ENCODE results near the gene ADCY2. TPM values are rescaled to one million over a fixed set of nuclear protein-coding genes. Genes with fewer than 3 reads are reported as not detected.

Gene ADCY2
- total and polyA plus RNA-seq, 4 donors, result 25.4 to 145 (median 71.1) TPM

DNA sequence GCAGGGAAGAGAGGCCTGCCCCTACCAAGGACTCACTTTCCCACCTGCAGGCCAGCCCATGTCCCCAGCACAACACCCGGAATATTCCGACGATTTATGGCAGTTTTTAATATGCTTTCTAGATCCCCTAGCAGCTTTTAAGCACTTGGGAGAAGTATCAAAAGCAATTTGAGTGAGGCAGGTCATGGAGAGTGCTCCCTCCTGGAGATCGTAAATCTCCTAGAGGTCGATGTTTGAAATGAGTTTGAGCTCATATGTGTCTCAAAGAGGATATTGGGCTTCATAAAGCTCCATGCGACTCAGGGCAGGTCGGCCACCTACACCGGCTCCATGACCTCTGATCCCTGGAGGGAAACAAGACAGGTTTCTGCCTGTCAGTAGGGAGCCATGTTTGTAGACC is 427.7 kb downstream of the ADCY2 start:
- Histone ChIP-seq H3K4me3 (ENCODE audit: low read depth, low read length) (no peak overlapping the region), H3K9me3 (ENCODE audit: control insufficient read depth, insufficient read depth, low read length) (no peaks in the 10 kb centered on the region), H3K27me3 (ENCODE audit: control insufficient read depth, insufficient read depth, low read length) (no peaks in the 10 kb centered on the region), H3K27ac (ENCODE audit: low read depth, low read length) (no peak overlapping the region), H3K36me3 (ENCODE audit: control insufficient read depth, insufficient read depth, low read length) (peaks cover 21% of the 10 kb centered on the region), H3K4me1 (ENCODE audit: control insufficient read depth, insufficient read depth, low read length) (peaks cover 8% of the 10 kb centered on the region)
- DNase-seq (ENCODE audit: low read depth in 4 of 6, low spot score in 6 of 6), result peak in 1 of 6 donors; percentile 31
- 76% methylated on average over 5 of the region's 8 CpGs for WGBS (ENCODE audit: insufficient coverage)

DNA sequence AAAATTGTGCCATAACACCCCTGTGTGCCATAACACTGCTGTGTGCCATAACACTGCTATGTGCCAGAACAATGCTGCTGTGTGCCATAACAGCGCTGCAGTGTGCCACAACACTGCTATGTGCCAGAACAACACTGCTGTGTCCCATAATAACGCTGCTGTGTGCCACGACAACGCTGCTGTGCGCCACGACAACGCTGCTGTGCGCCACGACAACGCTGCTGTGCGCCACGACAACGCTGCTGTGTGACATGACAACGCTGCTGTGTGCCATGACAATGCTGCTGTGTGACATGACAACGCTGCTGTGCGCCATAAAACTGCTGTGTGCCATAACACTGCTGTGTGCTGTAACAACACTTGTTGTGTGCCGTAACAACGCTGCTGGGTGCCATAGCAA is 429.1 kb downstream of the ADCY2 start:
- Histone ChIP-seq H3K36me3 (ENCODE audit: control insufficient read depth, insufficient read depth, low read length) (peaks cover 16% of the 10 kb centered on the region), H3K4me1 (ENCODE audit: control insufficient read depth, insufficient read depth, low read length) (peaks cover 10% of the 10 kb centered on the region), H3K27ac (ENCODE audit: low read depth, low read length) (no peak overlapping the region), H3K4me3 (ENCODE audit: low read depth, low read length) (no peak overlapping the region), H3K9me3 (ENCODE audit: control insufficient read depth, insufficient read depth, low read length) (no peaks in the 10 kb centered on the region), H3K27me3 (ENCODE audit: control insufficient read depth, insufficient read depth, low read length) (no peaks in the 10 kb centered on the region)
- WGBS (ENCODE audit: insufficient coverage), result 95% methylated on average over 18 of the region's 18 CpGs
- DNase-seq (ENCODE audit: low read depth in 4 of 6, low spot score in 6 of 6), result no peak

DNA sequence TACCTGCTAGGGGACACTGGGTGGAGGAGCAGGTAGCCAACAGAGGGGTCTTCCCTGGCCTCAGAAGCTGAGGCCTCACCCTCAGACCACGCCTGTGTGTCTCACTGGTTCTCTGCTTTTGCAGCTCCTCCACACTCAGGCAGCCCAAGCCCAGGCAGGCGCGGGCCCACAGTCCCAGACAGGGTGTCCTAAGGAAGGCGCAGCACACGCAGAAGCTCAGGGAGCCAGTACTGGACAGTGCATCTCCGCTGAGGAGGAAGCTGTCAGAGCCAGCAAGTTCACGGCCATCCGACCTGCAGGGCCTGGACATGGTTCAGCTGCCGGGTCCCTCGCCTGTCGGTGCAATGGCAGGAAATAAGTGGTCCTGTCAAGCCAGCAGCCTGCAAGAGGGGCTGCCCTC is 429.7 kb downstream of the ADCY2 start:
- Histone ChIP-seq H3K4me3 (ENCODE audit: low read depth, low read length) (no peak overlapping the region), H3K27ac (ENCODE audit: low read depth, low read length) (no peak overlapping the region), H3K9me3 (ENCODE audit: control insufficient read depth, insufficient read depth, low read length) (no peaks in the 10 kb centered on the region), H3K27me3 (ENCODE audit: control insufficient read depth, insufficient read depth, low read length) (no peaks in the 10 kb centered on the region), H3K4me1 (ENCODE audit: control insufficient read depth, insufficient read depth, low read length) (peaks cover 10% of the 10 kb centered on the region), H3K36me3 (ENCODE audit: control insufficient read depth, insufficient read depth, low read length) (peaks cover 16% of the 10 kb centered on the region)
- WGBS (ENCODE audit: insufficient coverage), result 91% methylated on average over 11 of the region's 11 CpGs
- no peak for DNase-seq (ENCODE audit: low read depth in 4 of 6, low spot score in 6 of 6)

DNA sequence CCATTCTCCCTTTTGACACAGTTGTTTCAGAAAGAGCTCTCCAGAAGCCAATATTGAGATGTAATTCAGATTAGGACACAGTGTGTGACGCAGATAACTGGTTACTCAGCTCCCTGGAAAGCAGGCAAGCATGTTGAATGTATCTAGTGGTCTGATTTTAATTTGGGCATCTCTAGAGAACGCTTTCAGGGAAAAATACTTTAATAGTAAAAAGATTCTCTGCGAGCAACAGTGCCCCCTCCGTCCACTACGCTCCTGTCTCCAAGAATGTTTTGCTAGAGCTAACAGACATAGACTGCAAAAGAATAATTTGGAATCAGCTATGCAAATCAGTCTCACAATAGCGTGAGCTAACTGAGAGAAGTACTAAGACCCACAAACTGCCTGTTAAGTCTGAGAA is 431.7 kb downstream of the ADCY2 start:
- Histone ChIP-seq H3K4me3 (ENCODE audit: low read depth, low read length) (no peak overlapping the region), H3K9me3 (ENCODE audit: control insufficient read depth, insufficient read depth, low read length) (no peaks in the 10 kb centered on the region), H3K36me3 (ENCODE audit: control insufficient read depth, insufficient read depth, low read length) (peaks cover 20% of the 10 kb centered on the region), H3K27me3 (ENCODE audit: control insufficient read depth, insufficient read depth, low read length) (no peaks in the 10 kb centered on the region), H3K27ac (ENCODE audit: low read depth, low read length) (no peak overlapping the region), H3K4me1 (ENCODE audit: control insufficient read depth, insufficient read depth, low read length) (peaks cover 13% of the 10 kb centered on the region)
- WGBS (ENCODE audit: insufficient coverage), result 29% methylated on average over 1 of the region's 6 CpGs
- peak in 2 of 6 donors; percentile 57 to 69 for DNase-seq (ENCODE audit: low read depth in 4 of 6, low spot score in 6 of 6)

DNA sequence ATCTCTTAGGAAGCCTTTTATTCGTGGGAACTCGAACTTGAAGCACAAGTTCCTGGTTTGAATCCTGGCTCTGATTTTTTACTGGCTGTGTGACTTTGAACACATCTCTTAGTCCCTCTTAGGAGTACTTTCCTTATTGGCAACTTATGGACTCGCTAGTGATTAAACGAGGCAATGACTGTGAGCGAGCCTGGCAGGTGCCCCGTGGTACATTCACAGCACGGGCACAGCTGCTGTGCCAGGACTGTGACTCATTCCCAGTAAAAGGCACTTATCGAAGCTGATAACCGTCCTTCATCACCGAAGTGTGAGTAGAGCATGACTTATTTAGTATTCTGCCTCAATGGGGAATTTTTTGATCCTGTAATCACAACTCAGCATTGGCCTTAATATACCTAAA is 432.3 kb downstream of the ADCY2 start:
- no peaks in the 10 kb centered on the region for H3K27me3 ChIP-seq (ENCODE audit: control insufficient read depth, insufficient read depth, low read length)
- H3K27ac ChIP-seq (ENCODE audit: low read depth, low read length), result no peak overlapping the region
- DNase-seq (ENCODE audit: low read depth in 4 of 6, low spot score in 6 of 6), result peak in 1 of 6 donors; percentile 77
- no peak overlapping the region for H3K4me3 ChIP-seq (ENCODE audit: low read depth, low read length)
- 34% methylated on average over 4 of the region's 10 CpGs for WGBS (ENCODE audit: insufficient coverage)
- H3K4me1 ChIP-seq (ENCODE audit: control insufficient read depth, insufficient read depth, low read length), result peaks cover 13% of the 10 kb centered on the region
- H3K36me3 ChIP-seq (ENCODE audit: control insufficient read depth, insufficient read depth, low read length), result peaks cover 20% of the 10 kb centered on the region
- no peaks in the 10 kb centered on the region for H3K9me3 ChIP-seq (ENCODE audit: control insufficient read depth, insufficient read depth, low read length)

DNA sequence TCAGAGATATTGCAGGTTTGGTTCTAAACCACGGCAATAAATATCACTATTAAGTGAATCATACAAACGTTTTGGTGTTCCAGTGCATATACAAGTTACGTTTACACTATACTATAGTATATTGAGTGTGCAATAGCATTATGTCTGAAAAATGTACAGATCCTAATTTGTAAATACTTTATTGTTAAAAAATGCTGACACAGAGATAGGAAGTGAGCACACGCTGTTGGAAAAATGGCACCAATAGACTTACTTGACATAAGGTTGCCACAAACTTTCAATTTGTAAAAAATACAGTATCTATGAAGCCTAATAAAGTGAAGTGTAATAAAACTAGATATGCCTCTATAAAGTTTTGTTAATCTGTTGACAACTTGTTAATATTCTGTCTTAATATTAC is 439.0 kb downstream of the ADCY2 start:
- H3K27ac ChIP-seq (ENCODE audit: low read depth, low read length), result no peak overlapping the region
- no peak overlapping the region for H3K4me3 ChIP-seq (ENCODE audit: low read depth, low read length)
- no peak for DNase-seq (ENCODE audit: low read depth in 4 of 6, low spot score in 6 of 6)
- WGBS (ENCODE audit: insufficient coverage), result no CpG with 5 or more reads among the region's 4 CpGs
- H3K36me3 ChIP-seq (ENCODE audit: control insufficient read depth, insufficient read depth, low read length), result peaks cover 3% of the 10 kb centered on the region
- H3K9me3 ChIP-seq (ENCODE audit: control insufficient read depth, insufficient read depth, low read length), result no peaks in the 10 kb centered on the region
- H3K27me3 ChIP-seq (ENCODE audit: control insufficient read depth, insufficient read depth, low read length), result no peaks in the 10 kb centered on the region
- H3K4me1 ChIP-seq (ENCODE audit: control insufficient read depth, insufficient read depth, low read length), result peaks cover 3% of the 10 kb centered on the region

DNA sequence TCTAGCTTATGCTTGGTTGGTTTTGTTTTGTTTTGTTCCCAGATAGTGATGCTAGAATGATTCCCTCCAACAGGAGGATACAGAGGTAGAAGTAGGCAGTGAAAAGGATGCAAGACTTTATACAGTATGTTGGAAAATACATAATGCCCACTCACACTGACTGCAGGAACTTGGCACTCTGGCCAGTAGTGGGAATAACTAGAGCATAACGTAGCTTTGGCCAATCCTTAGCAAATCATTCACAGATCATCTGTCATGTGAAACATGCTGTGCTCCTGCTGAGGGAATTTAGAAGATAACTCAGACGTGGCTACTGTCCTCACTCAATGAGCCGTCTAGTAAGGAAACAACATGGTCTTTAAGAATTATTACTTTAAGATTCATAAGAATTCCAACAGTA is 441.5 kb downstream of the ADCY2 start:
- H3K9me3 ChIP-seq (ENCODE audit: control insufficient read depth, insufficient read depth, low read length), result no peaks in the 10 kb centered on the region
- no peak overlapping the region for H3K27ac ChIP-seq (ENCODE audit: low read depth, low read length)
- no peak overlapping the region for H3K4me3 ChIP-seq (ENCODE audit: low read depth, low read length)
- no peaks in the 10 kb centered on the region for H3K27me3 ChIP-seq (ENCODE audit: control insufficient read depth, insufficient read depth, low read length)
- no peak for DNase-seq (ENCODE audit: low read depth in 4 of 6, low spot score in 6 of 6)
- WGBS (ENCODE audit: insufficient coverage), result no CpG with 5 or more reads among the region's 3 CpGs
- H3K4me1 ChIP-seq (ENCODE audit: control insufficient read depth, insufficient read depth, low read length), result no peaks in the 10 kb centered on the region
- H3K36me3 ChIP-seq (ENCODE audit: control insufficient read depth, insufficient read depth, low read length), result no peaks in the 10 kb centered on the region

DNA sequence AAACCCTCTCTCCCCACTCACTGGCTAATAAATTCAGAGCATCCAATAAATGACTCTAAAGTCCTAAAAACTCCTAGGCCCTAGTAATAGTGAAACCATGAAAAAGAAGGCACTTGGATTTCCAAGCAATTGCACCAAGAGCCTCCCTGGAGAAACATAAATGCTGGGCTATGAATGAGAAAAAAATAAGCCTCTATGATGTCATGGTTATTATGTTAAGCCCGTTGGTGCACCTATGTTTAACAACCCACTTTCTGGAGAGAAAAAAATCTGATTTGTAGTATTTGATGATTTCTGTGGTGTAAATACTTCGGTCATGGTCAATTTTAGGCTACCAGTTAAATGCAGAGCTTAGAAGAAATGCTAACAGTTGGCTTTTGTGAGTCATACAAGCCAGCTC is 446.6 kb downstream of the ADCY2 start:
- no peak for DNase-seq (ENCODE audit: low read depth in 4 of 6, low spot score in 6 of 6)
- 64% methylated on average over 2 of the region's 2 CpGs for WGBS (ENCODE audit: insufficient coverage)
- H3K4me1 ChIP-seq (ENCODE audit: control insufficient read depth, insufficient read depth, low read length), result no peaks in the 10 kb centered on the region
- H3K4me3 ChIP-seq (ENCODE audit: low read depth, low read length), result no peak overlapping the region
- no peaks in the 10 kb centered on the region for H3K36me3 ChIP-seq (ENCODE audit: control insufficient read depth, insufficient read depth, low read length)
- H3K27ac ChIP-seq (ENCODE audit: low read depth, low read length), result no peak overlapping the region
- H3K9me3 ChIP-seq (ENCODE audit: control insufficient read depth, insufficient read depth, low read length), result no peaks in the 10 kb centered on the region
- no peaks in the 10 kb centered on the region for H3K27me3 ChIP-seq (ENCODE audit: control insufficient read depth, insufficient read depth, low read length)

DNA sequence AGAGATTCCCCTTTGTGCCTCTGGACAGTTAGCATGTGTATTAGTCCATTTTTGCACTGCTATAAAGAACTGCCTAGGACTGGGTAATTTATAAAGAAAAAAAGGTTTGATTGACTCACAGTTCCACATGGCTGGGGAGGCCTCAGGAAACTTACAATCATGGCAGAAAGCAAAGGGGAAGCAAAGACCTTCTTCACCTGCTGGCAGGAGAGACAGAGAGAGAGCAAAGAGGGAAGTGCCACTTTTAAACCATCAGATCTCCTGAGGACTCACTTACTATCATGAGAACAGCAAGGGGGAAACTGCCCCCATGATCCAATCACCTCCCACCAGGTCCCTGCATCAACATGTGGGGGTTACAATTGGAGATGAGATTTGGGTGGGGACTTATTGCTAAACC is 449.0 kb downstream of the ADCY2 start:
- Histone ChIP-seq H3K4me3 (ENCODE audit: low read depth, low read length) (no peak overlapping the region), H3K4me1 (ENCODE audit: control insufficient read depth, insufficient read depth, low read length) (peaks cover 8% of the 10 kb centered on the region), H3K27ac (ENCODE audit: low read depth, low read length) (no peak overlapping the region), H3K36me3 (ENCODE audit: control insufficient read depth, insufficient read depth, low read length) (no peaks in the 10 kb centered on the region), H3K9me3 (ENCODE audit: control insufficient read depth, insufficient read depth, low read length) (no peaks in the 10 kb centered on the region), H3K27me3 (ENCODE audit: control insufficient read depth, insufficient read depth, low read length) (no peaks in the 10 kb centered on the region)
- DNase-seq (ENCODE audit: low read depth in 4 of 6, low spot score in 6 of 6), result no peak

DNA sequence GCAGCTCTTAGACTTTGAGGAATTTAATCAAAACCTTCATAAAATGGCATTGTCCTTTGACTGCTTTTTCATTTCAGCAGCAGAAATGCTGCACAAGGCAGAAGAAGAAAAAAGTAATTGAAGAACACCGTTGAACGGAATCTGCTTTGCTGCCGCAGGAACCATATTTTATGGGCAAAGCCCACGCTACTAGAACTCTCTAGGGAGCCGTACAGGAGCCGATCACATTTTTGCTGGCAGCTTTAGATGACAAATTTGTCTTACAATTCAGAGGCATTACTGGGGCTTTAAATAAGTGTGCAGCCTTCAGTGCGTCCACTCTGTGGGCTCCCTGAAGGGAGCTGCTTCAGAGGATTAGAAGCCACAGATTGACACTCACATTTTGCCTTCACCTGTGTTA is 449.6 kb downstream of the ADCY2 start:
- 58% methylated on average over 6 of the region's 7 CpGs for WGBS (ENCODE audit: insufficient coverage)
- peak in 1 of 6 donors; percentile 85 for DNase-seq (ENCODE audit: low read depth in 4 of 6, low spot score in 6 of 6)
- Histone ChIP-seq H3K4me3 (ENCODE audit: low read depth, low read length) (no peak overlapping the region), H3K9me3 (ENCODE audit: control insufficient read depth, insufficient read depth, low read length) (no peaks in the 10 kb centered on the region), H3K4me1 (ENCODE audit: control insufficient read depth, insufficient read depth, low read length) (peaks cover 12% of the 10 kb centered on the region), H3K27me3 (ENCODE audit: control insufficient read depth, insufficient read depth, low read length) (no peaks in the 10 kb centered on the region), H3K36me3 (ENCODE audit: control insufficient read depth, insufficient read depth, low read length) (no peaks in the 10 kb centered on the region), H3K27ac (ENCODE audit: low read depth, low read length) (no peak overlapping the region)
